ENCODE measurements around the gene CCDC167.

Gene CCDC167

GRCh38 chr6:37546141-37546871, 46.6 kb upstream of the CCDC167 start:
- no peak for TF ChIP-seq CTCF (conservative IDR thresholded peaks at IDR 0.05; ENCODE audit: low read depth, low read length)
- Histone ChIP-seq H3K4me3 (IDR thresholded peaks at IDR 0.05; ENCODE audit: insufficient read depth, low read depth, low read length) (no peak overlapping the region), H3K27ac (no peak overlapping the region), H3K36me3 (ENCODE audit: insufficient read depth) (no peaks in the 10 kb centered on the region), H3K4me2 (no peak overlapping the region), H3K4me1 (ENCODE audit: low read depth, poor library complexity, severe bottlenecking) (no peaks in the 10 kb centered on the region), H3K9ac (no peak overlapping the region), H4K20me1 (ENCODE audit: insufficient read depth) (no peaks in the 10 kb centered on the region), H3K27me3 (ENCODE audit: insufficient read depth, low read depth) (no peaks in the 10 kb centered on the region; the same call in 1 of the 2 replicates), H2AFZ (ENCODE audit: low read depth) (no peak overlapping the region), H3K79me2 (ENCODE audit: insufficient read depth, low read depth) (no peaks in the 10 kb centered on the region)

- H3K9ac ChIP-seq: no peak overlapping the region
- no peak overlapping the region for H3K27ac ChIP-seq
- no peaks in the 10 kb centered on the region; the same call in 1 of the 2 replicates for H3K27me3 ChIP-seq (ENCODE audit: insufficient read depth, low read depth)
- no peak for TF ChIP-seq CTCF (conservative IDR thresholded peaks at IDR 0.05; ENCODE audit: low read depth, low read length)
- no peaks in the 10 kb centered on the region for H3K4me1 ChIP-seq (ENCODE audit: low read depth, poor library complexity, severe bottlenecking)
- no peaks in the 10 kb centered on the region for H3K36me3 ChIP-seq (ENCODE audit: insufficient read depth)
- no peak overlapping the region for H3K4me3 ChIP-seq (IDR thresholded peaks at IDR 0.05; ENCODE audit: insufficient read depth, low read depth, low read length)
- no peak overlapping the region for H3K4me2 ChIP-seq
- H3K79me2 ChIP-seq (ENCODE audit: insufficient read depth, low read depth): no peaks in the 10 kb centered on the region
- H2AFZ ChIP-seq (ENCODE audit: low read depth): no peak overlapping the region
- H4K20me1 ChIP-seq (ENCODE audit: insufficient read depth): no peaks in the 10 kb centered on the region
Observed at GRCh38 chr6:37544530-37544929, 44.8 kb upstream of the CCDC167 start.

GRCh38 chr6:37543361-37543760, 43.7 kb upstream of the CCDC167 start:
- Histone ChIP-seq H4K20me1 (ENCODE audit: insufficient read depth) (no peaks in the 10 kb centered on the region), H3K4me3 (IDR thresholded peaks at IDR 0.05; ENCODE audit: insufficient read depth, low read depth, low read length) (no peak overlapping the region), H3K9ac (no peak overlapping the region), H3K27ac (no peak overlapping the region), H3K4me1 (ENCODE audit: low read depth, poor library complexity, severe bottlenecking) (no peaks in the 10 kb centered on the region), H3K4me2 (no peak overlapping the region), H2AFZ (ENCODE audit: low read depth) (no peak overlapping the region), H3K79me2 (ENCODE audit: insufficient read depth, low read depth) (no peaks in the 10 kb centered on the region), H3K27me3 (ENCODE audit: insufficient read depth, low read depth) (no peaks in the 10 kb centered on the region; the same call in 1 of the 2 replicates), H3K36me3 (ENCODE audit: insufficient read depth) (no peaks in the 10 kb centered on the region)
- TF ChIP-seq CTCF (conservative IDR thresholded peaks at IDR 0.05; ENCODE audit: low read depth, low read length): no peak

- no peaks in the 10 kb centered on the region for H4K20me1 ChIP-seq (ENCODE audit: insufficient read depth)
- no peak for TF ChIP-seq CTCF (conservative IDR thresholded peaks at IDR 0.05; ENCODE audit: low read depth, low read length)
- no peaks in the 10 kb centered on the region for H3K79me2 ChIP-seq (ENCODE audit: insufficient read depth, low read depth)
- H3K4me2 ChIP-seq: no peak overlapping the region
- H3K9ac ChIP-seq: no peak overlapping the region
- no peaks in the 10 kb centered on the region for H3K4me1 ChIP-seq (ENCODE audit: low read depth, poor library complexity, severe bottlenecking)
- H3K27me3 ChIP-seq (ENCODE audit: insufficient read depth, low read depth): no peaks in the 10 kb centered on the region; the same call in 1 of the 2 replicates
- H2AFZ ChIP-seq (ENCODE audit: low read depth): no peak overlapping the region
- H3K4me3 ChIP-seq (IDR thresholded peaks at IDR 0.05; ENCODE audit: insufficient read depth, low read depth, low read length): no peak overlapping the region
- no peak overlapping the region for H3K27ac ChIP-seq
- no peaks in the 10 kb centered on the region for H3K36me3 ChIP-seq (ENCODE audit: insufficient read depth)
Observed at GRCh38 chr6:37541346-37541745, 41.7 kb upstream of the CCDC167 start.

All from KMS-11 (cell line).